Colon (tissue), 2 donors: ENCODE results near the gene TIPARP.
"Not testable (repeated sequence)": the region's sequence is repeated elsewhere in the genome, so short reads cannot be mapped to it uniquely, and the experiment has no call there.

Experiments
- FAIRE-seq: peaks from 2 replicates; lab custom pipeline; 2012; peaks lifted over from hg19 to GRCh38; lab: Jason Lieb, UNC
- donor health status: control.
- donor health status: control.

TIPARP gene

DNA sequence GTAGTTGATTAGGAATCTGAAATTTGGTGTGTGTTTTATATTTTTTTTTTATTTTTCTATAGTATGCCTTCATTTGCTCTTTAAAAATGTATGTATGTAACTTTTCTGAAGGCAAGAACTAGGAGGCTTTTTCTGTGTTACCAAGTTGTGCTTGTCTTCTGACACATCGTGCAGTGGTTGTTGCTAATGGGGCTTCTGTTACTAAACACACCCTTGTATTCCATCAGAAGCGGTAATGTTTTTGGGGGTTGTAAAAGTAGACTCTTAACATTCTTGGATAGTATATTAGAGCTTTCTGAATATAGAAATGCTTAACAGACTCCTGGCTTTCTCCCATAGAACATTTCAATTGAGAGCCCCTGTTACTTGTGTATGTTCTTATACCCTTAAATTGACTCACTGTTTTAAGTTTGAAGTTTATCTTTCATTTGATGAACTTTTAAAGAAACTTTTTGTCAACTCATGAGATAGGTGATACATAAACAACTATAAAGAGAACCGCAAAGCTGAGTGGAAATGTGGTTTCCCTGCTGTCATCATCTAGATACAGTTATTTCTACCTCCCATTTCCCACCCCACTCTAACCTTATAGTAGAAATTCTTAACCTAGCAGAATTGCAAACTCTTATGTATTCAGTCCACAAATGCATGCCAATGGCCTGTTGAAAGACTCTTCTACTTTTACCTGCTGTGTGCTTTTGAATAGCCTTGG is 2.5 kb downstream of the TIPARP start:
- FAIRE-seq, result no peak

DNA sequence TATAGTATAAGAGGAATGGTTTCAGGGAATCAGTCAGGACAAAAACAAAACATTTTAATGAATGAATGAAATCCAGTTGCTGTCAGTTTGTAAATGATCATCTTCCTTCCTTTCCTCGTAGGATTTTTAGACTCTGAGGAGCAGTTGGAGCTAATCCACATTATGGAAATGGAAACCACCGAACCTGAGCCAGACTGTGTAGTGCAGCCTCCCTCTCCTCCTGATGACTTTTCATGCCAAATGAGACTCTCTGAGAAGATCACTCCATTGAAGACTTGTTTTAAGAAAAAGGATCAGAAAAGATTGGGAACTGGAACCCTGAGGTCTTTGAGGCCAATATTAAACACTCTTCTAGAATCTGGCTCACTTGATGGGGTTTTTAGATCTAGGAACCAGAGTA is 3.1 kb downstream of the TIPARP start:
- no peak for FAIRE-seq

- no peak for FAIRE-seq
Measured at GRCh38 chr3:156678197-156678596, 3.8 kb downstream of the TIPARP start.

- FAIRE-seq, result no peak
Measured at GRCh38 chr3:156680243-156680914, 6.0 kb downstream of the TIPARP start.

GRCh38 chr3:156681002-156681401 is 6.6 kb downstream of the TIPARP start:
- FAIRE-seq, result no peak

- no peak for FAIRE-seq
Measured at GRCh38 chr3:156682501-156682900, 8.1 kb downstream of the TIPARP start.

DNA sequence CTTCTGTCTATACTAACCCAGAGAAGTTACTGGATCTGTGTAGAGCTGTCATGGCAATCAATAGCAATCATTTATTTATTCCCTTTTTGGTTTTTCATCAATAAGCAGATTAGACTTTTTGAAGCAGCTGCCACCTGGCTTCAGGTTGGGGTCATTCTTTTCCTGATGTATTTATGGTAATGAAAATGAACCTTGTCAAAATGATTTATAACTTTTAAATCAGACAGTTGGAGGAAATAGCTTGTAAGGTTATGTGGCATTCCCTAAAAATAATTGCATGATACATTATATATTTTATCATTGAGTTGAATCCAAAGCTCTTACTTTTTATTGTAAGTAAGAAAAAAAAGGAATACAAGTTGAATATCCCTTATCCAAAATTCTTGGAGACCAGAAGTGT is 8.6 kb downstream of the TIPARP start:
- FAIRE-seq, result no peak

GRCh38 chr3:156685198-156685597 is 10.8 kb downstream of the TIPARP start:
- no peak for FAIRE-seq

DNA sequence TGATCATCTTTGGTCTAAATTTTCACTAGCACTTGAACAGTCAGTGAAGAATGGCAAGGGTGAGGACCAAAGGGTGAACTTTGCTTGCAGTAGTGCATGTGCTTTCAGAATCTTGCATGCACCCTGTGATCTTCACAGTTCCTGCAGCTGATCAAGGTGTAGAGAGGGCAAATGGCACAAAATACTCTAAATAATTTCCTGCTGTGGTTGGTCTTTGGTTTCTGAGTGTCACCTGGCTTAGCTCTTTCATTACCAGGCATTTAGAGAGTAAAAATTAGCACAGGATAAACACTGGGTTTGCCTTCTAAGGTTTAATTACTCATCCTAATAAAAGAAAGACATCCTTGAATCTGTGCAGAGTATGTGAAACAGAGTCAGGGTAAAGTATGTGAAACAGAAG is 11.4 kb downstream of the TIPARP start:
- no peak for FAIRE-seq

GRCh38 chr3:156687023-156687422 is 12.6 kb downstream of the TIPARP start:
- FAIRE-seq, result no peak

DNA sequence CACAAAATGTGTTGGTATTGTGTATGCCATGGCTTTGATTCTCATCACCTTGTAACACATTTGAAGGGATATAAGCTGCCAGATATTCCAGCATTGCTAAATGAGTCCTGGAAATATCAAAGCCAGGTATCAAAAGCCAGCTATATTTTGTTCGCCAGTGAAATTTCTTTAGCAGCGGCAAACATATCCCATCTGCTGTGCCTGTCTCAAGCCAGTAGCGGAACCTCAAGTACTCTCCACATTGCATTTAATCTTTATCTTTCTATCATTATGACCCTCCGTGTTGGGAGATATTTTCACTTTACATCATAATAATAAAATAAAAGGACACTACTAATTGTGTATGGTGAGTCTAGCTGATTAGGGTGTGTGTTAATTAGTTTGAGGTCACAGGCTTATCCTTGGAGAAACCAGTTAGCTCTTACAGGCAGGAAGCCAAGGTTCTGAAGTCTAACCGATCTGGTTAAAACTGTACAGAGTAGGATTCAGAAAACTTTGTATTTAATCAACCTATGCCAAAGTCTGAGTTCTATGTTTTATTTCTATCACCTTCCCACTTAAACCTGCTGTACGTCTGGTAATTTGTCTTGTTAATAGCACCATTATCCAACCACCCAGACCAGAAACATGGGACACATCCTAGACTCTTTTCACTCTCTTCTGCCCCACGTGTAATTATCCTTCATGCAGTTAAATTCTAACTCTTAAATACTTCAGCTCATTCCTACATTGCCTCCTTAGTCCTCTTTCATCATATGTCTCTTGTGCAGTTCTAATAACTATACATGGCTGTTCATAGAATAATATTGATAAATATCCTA is 14.5 kb downstream of the TIPARP start:
- no peak for FAIRE-seq

DNA sequence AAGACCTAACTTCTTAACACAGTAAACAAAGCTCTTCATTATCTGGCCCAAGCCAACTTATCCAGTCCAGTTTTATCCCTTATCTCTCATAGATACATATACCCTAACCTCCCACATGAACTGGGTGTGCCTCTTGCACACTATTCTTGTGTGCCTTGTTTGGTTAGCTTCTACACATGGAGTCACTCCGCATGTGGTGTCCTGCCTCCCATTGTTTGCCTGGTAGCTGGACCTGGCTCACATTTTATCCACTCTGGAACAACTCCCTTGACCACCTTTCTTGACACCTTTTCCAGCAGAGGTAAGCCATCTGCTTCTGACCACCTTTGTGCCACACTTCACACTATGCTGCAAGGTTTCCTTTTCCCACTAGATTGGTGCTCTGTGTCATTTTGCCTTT is 15.2 kb downstream of the TIPARP start:
- FAIRE-seq, result no peak

DNA sequence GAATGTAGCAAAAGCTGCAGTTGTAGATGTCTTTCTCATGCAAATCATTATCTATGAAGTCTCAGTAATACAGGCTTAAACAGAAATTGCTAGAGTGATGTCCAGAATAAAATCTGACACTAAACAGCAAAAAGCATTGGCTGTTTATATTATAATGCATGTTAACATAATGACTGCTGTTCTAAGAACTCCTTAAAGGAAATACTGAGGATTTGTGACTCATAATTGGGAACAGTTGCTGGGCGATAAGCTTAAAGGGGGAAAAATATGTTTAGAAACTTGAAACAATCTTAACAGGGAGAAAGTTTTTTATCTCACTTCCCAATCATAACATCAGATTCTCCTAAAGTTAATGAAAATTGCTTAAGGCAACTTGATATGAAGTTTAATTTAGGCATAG is 17.5 kb downstream of the TIPARP start:
- no peak for FAIRE-seq

DNA sequence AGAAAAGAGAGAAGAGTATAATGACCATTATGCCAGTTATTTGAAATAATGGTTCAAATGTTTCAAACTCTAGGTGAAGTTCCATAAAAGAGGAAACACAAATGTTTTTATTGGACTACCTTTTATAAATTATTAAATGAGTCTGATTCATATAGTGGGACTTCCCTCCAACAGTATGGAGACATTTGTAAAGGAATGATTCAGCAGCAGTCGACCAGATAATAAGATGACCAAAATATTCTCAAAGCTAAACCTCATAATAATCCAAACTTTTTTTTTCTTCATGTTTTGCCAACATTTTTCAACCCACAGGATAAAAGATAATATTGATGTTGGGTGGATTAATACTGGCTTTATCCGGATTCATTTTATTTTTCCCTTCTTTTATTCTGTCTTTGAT is 18.8 kb downstream of the TIPARP start:
- no peak for FAIRE-seq

- no peak for FAIRE-seq
Measured at GRCh38 chr3:156694536-156694935, 20.1 kb downstream of the TIPARP start.

GRCh38 chr3:156702367-156702766 is 28.0 kb downstream of the TIPARP start:
- FAIRE-seq, result no peak

- FAIRE-seq, result no peak
Measured at GRCh38 chr3:156704370-156705036, 30.1 kb downstream of the TIPARP start.

- no peak for FAIRE-seq
Measured at GRCh38 chr3:156705761-156706616, 31.6 kb downstream of the TIPARP start.

DNA sequence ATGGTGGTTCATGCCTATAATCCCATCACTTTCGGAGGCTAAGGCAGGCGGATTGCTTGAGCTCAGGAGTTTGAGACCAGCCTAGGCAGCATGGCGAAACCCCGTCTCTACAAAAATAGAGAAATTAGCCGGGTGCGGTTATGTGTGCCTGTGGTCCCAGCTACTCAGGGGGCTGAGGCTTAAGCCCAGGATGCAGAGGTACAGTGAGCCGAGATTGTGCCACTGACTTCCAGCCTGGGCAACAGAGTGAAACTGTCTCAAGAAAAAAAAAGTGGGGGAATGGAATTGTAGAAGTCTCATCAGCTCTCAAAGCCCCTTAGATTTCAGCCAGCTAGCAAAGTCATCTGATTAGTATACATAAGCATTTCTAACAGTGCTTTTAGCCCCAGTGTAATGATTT is 33.2 kb downstream of the TIPARP start:
- no peak for FAIRE-seq

GRCh38 chr3:156710429-156710828 is 36.0 kb downstream of the TIPARP start:
- FAIRE-seq, result no peak

DNA sequence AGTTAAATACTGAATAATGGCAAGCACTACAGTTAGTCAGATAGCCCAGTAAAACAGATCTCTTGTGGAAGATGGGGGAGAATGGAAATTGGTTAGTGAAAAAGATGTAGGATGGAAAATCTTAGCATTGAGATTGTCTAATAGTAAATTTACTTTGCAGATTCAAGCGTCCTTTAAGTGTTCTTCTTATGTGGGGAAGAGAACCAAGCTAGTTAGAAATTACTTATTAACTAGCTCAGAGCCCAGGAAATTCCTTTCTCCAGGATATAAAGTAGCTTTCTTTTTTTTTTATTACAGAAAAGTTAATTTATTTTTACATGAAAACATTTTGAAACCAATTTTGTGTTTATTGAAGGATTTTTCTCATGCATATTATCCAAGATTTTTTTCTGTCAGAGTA is 36.7 kb downstream of the TIPARP start:
- no peak for FAIRE-seq

- FAIRE-seq, result not testable (repeated sequence)
Measured at GRCh38 chr3:156711944-156712343, 37.6 kb downstream of the TIPARP start.
